Sigmoid colon (tissue), 7 donors: ENCODE measurements around the gene SDK1. TPM values are rescaled to one million over a fixed set of nuclear protein-coding genes. Genes with fewer than 3 reads are reported as not detected.

ENCODE experiments used
- DNase-seq: peaks from one replicate; pipeline ENCODE4 v3.0.0-alpha.2; 2019
- H3K27ac ChIP-seq, 4 donors: fragments of 200-600 bp; sonication (generic); one replicate each; pipeline ENCODE4 v1.5.1; 2016 to 2019; ENCODE audit warnings: mild to moderate bottlenecking in 1 of 4
- H3K27me3 ChIP-seq, 3 donors: fragments of 200-600 bp; sonication (generic); one replicate each; pipeline ENCODE4 v1.5.1; 2019; ENCODE audit warnings: mild to moderate bottlenecking in 1 of 3
- H3K36me3 ChIP-seq, 4 donors: fragments of 200-600 bp; sonication (generic); one replicate each; pipeline ENCODE4 v1.5.1; 2016 to 2019
- H3K4me1 ChIP-seq, 4 donors: fragments of 200-600 bp; sonication (generic); one replicate each; pipeline ENCODE4 v1.5.1; 2017 to 2019
- H3K4me3 ChIP-seq, 4 donors: fragments of 200-600 bp; sonication (generic); one replicate each; pipeline ENCODE4 v1.5.1; 2017 to 2019; ENCODE audit warnings: mild to moderate bottlenecking in 2 of 4, moderate library complexity in 1 of 4
- H3K9me3 ChIP-seq, 4 donors: fragments of 200-600 bp in 3 of 4; sonication (generic) in 3 of 4; one replicate each; pipeline versions ENCODE4 v1.5.1 to v1.6.1; 2013 to 2019
- EP300 ChIP-seq, 4 donors: sonication (generic); formaldehyde crosslinking; IDR thresholded peaks; one replicate each; pipeline ENCODE4 v1.6.1; 2017; ENCODE audit warnings: antibody characterized with exemption in 4 of 4
- POLR2A ChIP-seq, 2 donors: fragments of 450-650 bp; IDR thresholded peaks; one replicate each; pipeline ENCODE4 v1.6.1; 2016; ENCODE audit warnings: antibody characterized with exemption in 2 of 2, mild to moderate bottlenecking in 2 of 2, moderate library complexity in 2 of 2
- POLR2AphosphoS5 ChIP-seq, 4 donors: sonication (generic); formaldehyde crosslinking; IDR thresholded peaks; one replicate each; pipeline ENCODE4 v1.6.1; 2017; ENCODE audit warnings: antibody characterized with exemption in 4 of 4
- WGBS, 2 donors: extraction: QIAGEN DNeasy Blood & Tissue Kit; methylation state at CpG; one replicate each; pipeline ENCODE4 v1.1.7; 2013; 5-methylcytosine and 5-hydroxymethylcytosine counted together
- intact Hi-C: fragments of 100-400 bp; cut with DNase I; formaldehyde crosslinking; loops from one replicate; pipeline ENCODE4 v1.15.1; 2023
- polyA plus RNA-seq, 3 donors: library from polyadenylated mRNA; stranded (reverse); fragments of 200-250 nt; gene quantifications; one replicate each; pipeline ENCODE4 v1.2.3, GENCODE V29; 2013
- total RNA-seq, 4 donors: library from RNA; depleted of rRNA; stranded (reverse); fragments of >200 nt; gene quantifications; one replicate each; pipeline ENCODE4 v1.1.0, GENCODE V29; 2016
- TF ChIP-seq, protein P1 (sequence below), 4 experiments: fragments of 450-650 bp in 3 of 4; fragments of 200-600 bp in 1 of 4; IDR thresholded peaks; one replicate each; pipeline ENCODE4 v1.5.1; 2016 to 2019; ENCODE audit warnings: antibody characterized with exemption in 4 of 4, mild to moderate bottlenecking in 3 of 4, moderate library complexity in 2 of 4
- donor health status: healthy with polysubstance abuse.
- donor health status: Bipolar disorder and iron deficiency.
- donor health status: healthy.

The SDK1 gene
- total and polyA plus RNA-seq, 7 donors, result under 0.01 to 23.0 (median 10.0) TPM; not detected in 1

DNA sequence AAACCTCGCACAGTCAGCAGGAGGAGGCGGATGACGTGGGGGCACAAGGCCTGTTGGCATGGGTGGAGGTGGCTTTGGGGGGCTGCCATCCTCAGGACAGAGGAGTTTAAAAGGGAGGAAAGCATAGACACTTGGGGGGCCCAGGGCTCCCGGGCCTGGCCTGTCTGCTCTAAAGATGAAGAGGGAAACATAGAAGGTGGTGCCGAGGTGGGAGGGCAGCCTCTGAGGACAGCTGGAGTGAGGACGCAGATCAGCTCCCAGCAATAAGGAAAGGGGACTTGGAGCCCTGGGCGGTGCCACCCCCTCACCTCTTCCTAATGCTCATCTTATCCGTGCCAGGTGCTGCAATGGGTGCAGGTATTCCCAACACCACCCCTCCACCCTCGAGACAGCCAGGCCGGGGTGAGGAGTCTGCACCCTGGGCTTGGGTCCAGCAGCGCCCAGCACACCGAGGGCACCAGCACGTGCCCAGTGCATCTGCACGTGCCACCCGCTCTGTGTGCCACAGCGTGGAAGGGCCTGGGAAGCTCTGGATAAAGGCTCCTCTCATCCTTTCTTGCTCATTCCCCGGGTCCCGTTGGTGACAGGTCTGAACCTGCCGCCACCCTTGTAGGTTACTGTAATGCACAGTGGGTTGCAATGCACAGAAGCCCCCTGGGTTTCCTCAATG, 815.0 kb downstream of the SDK1 start:
- Histone ChIP-seq H3K4me3 (no peak overlapping the region), H3K27ac (no peak overlapping the region), H3K27me3 (no peaks in the 10 kb centered on the region), H3K36me3 (peaks cover 0 to 20% (median 6%) of the 10 kb centered on the region in 4 donors), H3K4me1 (no peaks in the 10 kb centered on the region), H3K9me3 (peaks cover 0 to 11% (median 0%) of the 10 kb centered on the region in 4 donors)
- peak; percentile 53 for DNase-seq
- 83 to 93% methylated on average over 19 of the region's 19 CpGs for WGBS, 2 donors
- intact Hi-C loops, result no loop called here
- TF ChIP-seq, protein P1, sequence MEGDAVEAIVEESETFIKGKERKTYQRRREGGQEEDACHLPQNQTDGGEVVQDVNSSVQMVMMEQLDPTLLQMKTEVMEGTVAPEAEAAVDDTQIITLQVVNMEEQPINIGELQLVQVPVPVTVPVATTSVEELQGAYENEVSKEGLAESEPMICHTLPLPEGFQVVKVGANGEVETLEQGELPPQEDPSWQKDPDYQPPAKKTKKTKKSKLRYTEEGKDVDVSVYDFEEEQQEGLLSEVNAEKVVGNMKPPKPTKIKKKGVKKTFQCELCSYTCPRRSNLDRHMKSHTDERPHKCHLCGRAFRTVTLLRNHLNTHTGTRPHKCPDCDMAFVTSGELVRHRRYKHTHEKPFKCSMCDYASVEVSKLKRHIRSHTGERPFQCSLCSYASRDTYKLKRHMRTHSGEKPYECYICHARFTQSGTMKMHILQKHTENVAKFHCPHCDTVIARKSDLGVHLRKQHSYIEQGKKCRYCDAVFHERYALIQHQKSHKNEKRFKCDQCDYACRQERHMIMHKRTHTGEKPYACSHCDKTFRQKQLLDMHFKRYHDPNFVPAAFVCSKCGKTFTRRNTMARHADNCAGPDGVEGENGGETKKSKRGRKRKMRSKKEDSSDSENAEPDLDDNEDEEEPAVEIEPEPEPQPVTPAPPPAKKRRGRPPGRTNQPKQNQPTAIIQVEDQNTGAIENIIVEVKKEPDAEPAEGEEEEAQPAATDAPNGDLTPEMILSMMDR (IDR thresholded peaks at IDR 0.05), result no peak
- no peak for TF ChIP-seq POLR2AphosphoS5 (IDR thresholded peaks at IDR 0.05)
- TF ChIP-seq EP300 (IDR thresholded peaks at IDR 0.05), result no peak
- TF ChIP-seq POLR2A (IDR thresholded peaks at IDR 0.05), result no peak

DNA sequence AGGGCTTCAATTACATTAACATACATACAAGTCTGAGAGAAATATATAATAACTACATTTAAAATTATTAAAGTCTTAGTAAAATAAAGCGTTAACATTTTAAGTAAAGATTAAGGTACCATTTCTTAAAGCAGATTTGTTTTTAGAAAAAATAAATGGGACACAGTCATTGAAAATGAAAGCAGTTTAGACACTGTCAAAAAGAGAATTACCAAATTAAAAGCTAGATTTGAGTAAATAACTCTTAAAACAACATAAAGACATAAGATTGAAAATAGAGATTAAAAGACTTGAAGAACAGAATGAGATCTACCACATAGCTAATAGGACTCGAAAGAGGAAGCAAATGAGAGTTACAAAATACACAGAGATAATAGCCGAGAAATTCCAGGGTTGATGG, 818.8 kb downstream of the SDK1 start:
- no peak overlapping the region for H3K4me3 ChIP-seq
- TF ChIP-seq EP300 (IDR thresholded peaks at IDR 0.05), result no peak
- H3K4me1 ChIP-seq, result no peaks in the 10 kb centered on the region
- H3K27ac ChIP-seq, result no peak overlapping the region
- H3K27me3 ChIP-seq, result no peaks in the 10 kb centered on the region
- peaks cover 0 to under 1% (median 0%) of the 10 kb centered on the region in 4 donors for H3K36me3 ChIP-seq
- WGBS, 2 donors, result 94% methylated on average over 3 of the region's 3 CpGs
- no peak for DNase-seq
- H3K9me3 ChIP-seq, result peaks cover 0 to 11% (median 0%) of the 10 kb centered on the region in 4 donors
- intact Hi-C loops, result no loop called here

DNA sequence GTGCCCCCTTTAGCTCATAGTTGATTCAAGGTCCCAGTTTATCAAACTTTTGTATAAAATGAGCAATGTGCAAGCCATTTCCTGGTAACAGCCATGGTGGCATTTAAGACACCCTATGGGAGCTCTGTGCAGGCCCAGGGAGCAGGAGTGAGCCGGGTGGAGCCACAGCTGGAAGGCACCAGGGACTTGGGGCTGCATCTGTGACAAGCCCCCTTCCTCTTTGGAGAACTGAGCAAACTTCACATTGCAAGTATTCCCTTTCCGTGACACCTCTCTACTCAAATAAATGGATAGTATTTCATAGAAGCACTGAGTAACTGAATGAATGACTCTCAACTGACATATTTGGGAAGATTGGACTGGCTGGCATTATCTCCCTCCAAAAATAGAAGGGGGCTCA, 822.3 kb downstream of the SDK1 start:
- Histone ChIP-seq H3K9me3 (peaks cover 0 to 11% (median 0%) of the 10 kb centered on the region in 4 donors), H3K4me3 (no peak overlapping the region), H3K27me3 (no peaks in the 10 kb centered on the region), H3K36me3 (no peaks in the 10 kb centered on the region), H3K4me1 (no peaks in the 10 kb centered on the region), H3K27ac (no peak overlapping the region)
- peak; percentile 22 for DNase-seq
- TF ChIP-seq, protein P1 (IDR thresholded peaks at IDR 0.05), result no peak
- TF ChIP-seq EP300 (IDR thresholded peaks at IDR 0.05) (no peak), POLR2AphosphoS5 (IDR thresholded peaks at IDR 0.05) (no peak), POLR2A (IDR thresholded peaks at IDR 0.05) (no peak)
- intact Hi-C loops, result no loop called here
- WGBS, 2 donors, result 72 to 90% methylated on average over 2 of the region's 2 CpGs

DNA sequence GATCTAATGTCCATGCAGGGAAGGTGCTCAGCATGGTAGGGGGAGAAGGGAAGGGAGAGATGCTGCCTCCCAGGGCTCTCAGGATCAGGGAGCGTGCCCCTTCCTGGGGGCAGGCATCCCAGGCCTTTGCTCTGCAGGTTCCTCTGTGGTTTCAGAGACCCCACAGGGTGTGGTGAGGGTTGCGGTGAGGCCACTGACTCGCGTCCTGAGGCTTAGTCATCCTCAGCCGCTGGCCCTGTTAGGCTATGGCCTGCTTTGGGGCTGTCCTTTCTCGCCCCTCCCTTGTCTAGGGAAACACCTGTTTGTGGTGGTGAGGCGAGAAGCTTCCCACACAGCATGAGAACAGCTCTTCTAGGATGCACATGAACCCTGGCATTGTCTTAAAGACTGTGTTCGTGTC, 822.8 kb downstream of the SDK1 start:
- H3K27ac ChIP-seq, result no peak overlapping the region
- intact Hi-C loops, result no loop called here
- no peaks in the 10 kb centered on the region for H3K4me1 ChIP-seq
- peaks cover 0 to 11% (median 0%) of the 10 kb centered on the region in 4 donors for H3K9me3 ChIP-seq
- no peaks in the 10 kb centered on the region for H3K36me3 ChIP-seq
- no peaks in the 10 kb centered on the region for H3K27me3 ChIP-seq
- 57 to 85% methylated on average over 8 of the region's 8 CpGs for WGBS, 2 donors
- no peak for TF ChIP-seq EP300 (IDR thresholded peaks at IDR 0.05)
- TF ChIP-seq, protein P1 (IDR thresholded peaks at IDR 0.05), result no peak
- TF ChIP-seq POLR2AphosphoS5 (IDR thresholded peaks at IDR 0.05), result no peak
- no peak for TF ChIP-seq POLR2A (IDR thresholded peaks at IDR 0.05)
- peak; percentile 15 for DNase-seq
- H3K4me3 ChIP-seq, result no peak overlapping the region

DNA sequence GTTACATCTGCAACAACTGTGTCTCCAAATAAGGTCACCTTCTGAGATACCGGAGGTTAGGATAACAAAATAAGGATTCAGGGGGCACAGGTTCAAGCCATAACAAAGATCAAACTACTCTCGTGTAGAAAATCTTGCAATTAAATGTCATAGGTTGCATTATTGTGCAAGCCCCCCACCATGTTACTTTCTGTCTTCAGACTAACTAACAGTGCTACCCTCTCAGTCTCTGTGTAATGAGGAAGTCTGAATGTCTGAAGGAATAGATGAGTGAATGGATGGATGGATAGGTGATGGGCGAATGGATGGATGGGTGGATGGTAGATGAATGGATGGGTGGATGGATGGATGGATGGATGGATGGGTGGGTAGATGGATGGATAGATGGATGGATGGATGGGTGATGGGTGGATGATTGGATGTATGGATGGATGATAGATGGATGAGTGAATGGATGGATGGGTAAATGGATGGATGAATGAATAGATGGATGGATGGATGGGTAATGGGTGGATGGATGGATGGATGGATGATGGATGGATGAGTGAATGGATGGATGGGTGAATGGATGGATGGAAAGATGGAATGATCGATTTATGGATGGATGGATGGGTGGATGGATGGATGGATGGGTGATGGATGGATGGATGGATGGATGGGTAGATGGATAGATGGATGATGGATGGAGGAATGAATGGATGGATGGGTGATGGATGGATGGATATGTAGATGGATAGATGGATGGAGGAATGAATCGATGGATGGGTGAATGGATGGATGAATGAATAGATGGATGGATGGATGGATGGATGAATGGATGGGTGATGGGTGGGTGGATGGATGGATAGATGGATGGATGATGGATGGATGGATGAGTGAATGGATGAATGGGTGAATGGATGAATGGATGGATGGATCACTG, 823.8 kb downstream of the SDK1 start:
- Histone ChIP-seq H3K36me3 (no peaks in the 10 kb centered on the region), H3K9me3 (peaks cover 0 to 8% (median 0%) of the 10 kb centered on the region in 4 donors), H3K27me3 (no peaks in the 10 kb centered on the region), H3K4me1 (no peaks in the 10 kb centered on the region), H3K27ac (no peak overlapping the region), H3K4me3 (no peak overlapping the region)
- intact Hi-C loops, result no loop called here
- 92 to 93% methylated on average over 5 of the region's 5 CpGs for WGBS, 2 donors
- DNase-seq, result peak; percentile 4
- TF ChIP-seq POLR2AphosphoS5 (IDR thresholded peaks at IDR 0.05), result no peak
- TF ChIP-seq, protein P1 (IDR thresholded peaks at IDR 0.05), result no peak
- no peak for TF ChIP-seq POLR2A (IDR thresholded peaks at IDR 0.05)
- TF ChIP-seq EP300 (IDR thresholded peaks at IDR 0.05), result no peak
